ENCODE results near the gene COPS9. TPM values are rescaled to one million over a fixed set of nuclear protein-coding genes. Genes with fewer than 3 reads are reported as not detected.

COPS9 gene
- total RNA-seq, 6 donors from 2014 or later = 97.2 to 141 (median 129) TPM

- no peak overlapping the region for H3K4me3 ChIP-seq
- peak in 1 of 2 donors; percentile 30 for ATAC-seq (ENCODE audit: low FRiP score in 2 of 2)
- H3K27ac ChIP-seq = no peak overlapping the region
- H3K27me3 ChIP-seq = peaks cover 0 to 24% (median 7%) of the 10 kb centered on the region in 4 donors
- no peaks in the 10 kb centered on the region for H3K36me3 ChIP-seq
- no peaks in the 10 kb centered on the region for H3K4me1 ChIP-seq
- peak in 1 of 2 donors; percentile 52 for DNase-seq
- WGBS, 2 donors = 3 to 5% methylated on average over 4 to 38 of the region's 43 CpGs
- TF ChIP-seq, protein P1, sequence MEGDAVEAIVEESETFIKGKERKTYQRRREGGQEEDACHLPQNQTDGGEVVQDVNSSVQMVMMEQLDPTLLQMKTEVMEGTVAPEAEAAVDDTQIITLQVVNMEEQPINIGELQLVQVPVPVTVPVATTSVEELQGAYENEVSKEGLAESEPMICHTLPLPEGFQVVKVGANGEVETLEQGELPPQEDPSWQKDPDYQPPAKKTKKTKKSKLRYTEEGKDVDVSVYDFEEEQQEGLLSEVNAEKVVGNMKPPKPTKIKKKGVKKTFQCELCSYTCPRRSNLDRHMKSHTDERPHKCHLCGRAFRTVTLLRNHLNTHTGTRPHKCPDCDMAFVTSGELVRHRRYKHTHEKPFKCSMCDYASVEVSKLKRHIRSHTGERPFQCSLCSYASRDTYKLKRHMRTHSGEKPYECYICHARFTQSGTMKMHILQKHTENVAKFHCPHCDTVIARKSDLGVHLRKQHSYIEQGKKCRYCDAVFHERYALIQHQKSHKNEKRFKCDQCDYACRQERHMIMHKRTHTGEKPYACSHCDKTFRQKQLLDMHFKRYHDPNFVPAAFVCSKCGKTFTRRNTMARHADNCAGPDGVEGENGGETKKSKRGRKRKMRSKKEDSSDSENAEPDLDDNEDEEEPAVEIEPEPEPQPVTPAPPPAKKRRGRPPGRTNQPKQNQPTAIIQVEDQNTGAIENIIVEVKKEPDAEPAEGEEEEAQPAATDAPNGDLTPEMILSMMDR (IDR thresholded peaks at IDR 0.05) = no peak
- TF ChIP-seq EP300 (IDR thresholded peaks at IDR 0.05) (no peak), POLR2AphosphoS5 (IDR thresholded peaks at IDR 0.05) (no peak), POLR2A (IDR thresholded peaks at IDR 0.05) (no peak)
- H3K9me3 ChIP-seq = no peaks in the 10 kb centered on the region
Observed at GRCh38 chr2:240095556-240096523, 40.3 kb downstream of the COPS9 start.

GRCh38 chr2:240089306-240089705 is 46.8 kb downstream of the COPS9 start:
- peaks cover 0 to under 1% (median 0%) of the 10 kb centered on the region in 4 donors for H3K27me3 ChIP-seq
- H3K9me3 ChIP-seq = peaks cover 0 to 18% (median 10%) of the 10 kb centered on the region in 4 donors
- H3K36me3 ChIP-seq = no peaks in the 10 kb centered on the region
- DNase-seq (no peak), ATAC-seq (ENCODE audit: low FRiP score in 2 of 2) (peak in 1 of 2 donors; percentile 40)
- no peaks in the 10 kb centered on the region for H3K4me1 ChIP-seq
- WGBS, 2 donors = 54 to 55% methylated on average over 5 of the region's 5 CpGs
- H3K4me3 ChIP-seq = no peak overlapping the region
- no peak overlapping the region for H3K27ac ChIP-seq
- TF ChIP-seq POLR2A (IDR thresholded peaks at IDR 0.05) = no peak
- TF ChIP-seq, protein P1 (IDR thresholded peaks at IDR 0.05) = no peak

DNA sequence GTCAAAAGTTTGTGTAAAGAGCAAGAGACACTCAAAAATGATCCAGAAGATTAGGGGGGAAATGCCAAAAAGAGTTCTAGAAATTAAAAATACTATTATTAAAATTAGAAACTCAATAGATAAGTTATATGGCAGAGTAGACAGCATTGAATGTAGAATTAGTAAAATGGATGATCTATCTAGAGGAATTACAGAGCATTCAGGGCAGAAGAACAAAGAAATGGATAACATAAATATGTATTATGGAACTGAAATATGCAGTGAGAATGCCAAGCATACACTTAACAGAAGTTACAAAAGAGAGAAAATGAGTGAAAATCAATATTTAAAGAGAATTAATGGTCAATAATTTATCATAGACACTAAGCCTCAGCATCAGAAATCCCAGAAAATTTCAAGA is 49.5 kb downstream of the COPS9 start:
- DNase-seq (no peak), ATAC-seq (ENCODE audit: low FRiP score in 2 of 2) (no peak)
- Histone ChIP-seq H3K4me3 (no peak overlapping the region), H3K27ac (no peak overlapping the region), H3K4me1 (no peaks in the 10 kb centered on the region), H3K36me3 (no peaks in the 10 kb centered on the region), H3K27me3 (no peaks in the 10 kb centered on the region), H3K9me3 (peaks cover 0 to 18% (median 10%) of the 10 kb centered on the region in 4 donors)
- TF ChIP-seq POLR2A (IDR thresholded peaks at IDR 0.05) (no peak), EP300 (IDR thresholded peaks at IDR 0.05) (no peak)

Other genes starting within 250 kb of the COPS9 start
- 100 to 1,000 TPM in 2 of 6 donors, 10 to 100 TPM in 4; 40.2 to 129 (median 83.3) TPM for gene NDUFA10, start 111.0 kb downstream of the COPS9 start, total RNA-seq
- gene OR6B2, start 105.9 kb downstream of the COPS9 start, total RNA-seq = not detected
- not detected for gene OR6B3, start 82.8 kb downstream of the COPS9 start, total RNA-seq
- gene OTOS, start 4.4 kb upstream of the COPS9 start, total RNA-seq = not detected